ENCODE data around the gene PRSS21.

PRSS21 gene

GRCh38 chr16:2787961-2788360 is 29.1 kb upstream of the PRSS21 start:
- no peak overlapping the region for H3K27ac ChIP-seq
- TF ChIP-seq CTCF (conservative IDR thresholded peaks at IDR 0.05) (no peak), ZFX (IDR thresholded peaks at IDR 0.05) (no peak)

GRCh38 chr16:2790631-2791030 is 26.4 kb upstream of the PRSS21 start:
- TF ChIP-seq ZFX (IDR thresholded peaks at IDR 0.05), result no peak
- no peak for TF ChIP-seq CTCF (conservative IDR thresholded peaks at IDR 0.05)
- H3K27ac ChIP-seq, result no peak overlapping the region

GRCh38 chr16:2791174-2791573 is 25.9 kb upstream of the PRSS21 start:
- TF ChIP-seq CTCF (conservative IDR thresholded peaks at IDR 0.05), result no peak
- no peak for TF ChIP-seq ZFX (IDR thresholded peaks at IDR 0.05)

GRCh38 chr16:2792940-2793339 is 24.1 kb upstream of the PRSS21 start:
- no peak for TF ChIP-seq CTCF (conservative IDR thresholded peaks at IDR 0.05)
- no peak for TF ChIP-seq ZFX (IDR thresholded peaks at IDR 0.05)
- no peak overlapping the region for H3K27ac ChIP-seq

More at GRCh38 chr16:2791174-2791573, 25.9 kb upstream of the PRSS21 start:
- no peak overlapping the region for H3K27ac ChIP-seq

- no peak for TF ChIP-seq CTCF (conservative IDR thresholded peaks at IDR 0.05)
- TF ChIP-seq ZFX (IDR thresholded peaks at IDR 0.05), result no peak
- no peak overlapping the region for H3K27ac ChIP-seq
Measured at GRCh38 chr16:2795395-2796143, 21.5 kb upstream of the PRSS21 start.

- TF ChIP-seq CTCF (conservative IDR thresholded peaks at IDR 0.05) (no peak), ZFX (IDR thresholded peaks at IDR 0.05) (no peak)
- H3K27ac ChIP-seq, result no peak overlapping the region
Measured at GRCh38 chr16:2798723-2799204, 18.3 kb upstream of the PRSS21 start.

GRCh38 chr16:2799205-2799858 is 17.7 kb upstream of the PRSS21 start:
- TF ChIP-seq ZFX (IDR thresholded peaks at IDR 0.05) (no peak), CTCF (conservative IDR thresholded peaks at IDR 0.05) (no peak)
- H3K27ac ChIP-seq, result no peak overlapping the region
